Right cardiac atrium (tissue), 5 donors: ENCODE measurements around the gene C16orf96. TPM values are rescaled to one million over a fixed set of nuclear protein-coding genes. Genes with fewer than 3 reads are reported as not detected.

ENCODE experiments used
- ATAC-seq, 2 donors: fragments of 200-7000 bp; cut with Tn5 transposase; one replicate each; pipeline versions ENCODE4 v1.8.0 to v1.9.1; 2020; ENCODE audit warnings: moderate library complexity in 2 of 2, mild to moderate bottlenecking in 1 of 2
- DNase-seq, 3 donors: peaks; one replicate each; pipeline ENCODE4 v3.0.0-alpha.2; 2020
- H3K27ac ChIP-seq: one replicate; pipeline ENCODE4 v1.5.1; 2013; ENCODE audit warnings: mild to moderate bottlenecking, low read length, control low read depth, moderate library complexity
- H3K27me3 ChIP-seq: one replicate; pipeline ENCODE4 v1.6.1; 2013; ENCODE audit not compliant: control insufficient read depth, insufficient read depth
- H3K4me1 ChIP-seq: one replicate; pipeline ENCODE4 v1.6.1; 2013; ENCODE audit warnings: low read length; ENCODE audit not compliant: control insufficient read depth, insufficient read depth
- H3K4me3 ChIP-seq: one replicate; pipeline ENCODE4 v1.5.1; 2013; ENCODE audit warnings: low read length, control low read depth
- H3K9me3 ChIP-seq: one replicate; pipeline ENCODE4 v1.6.1; 2013; ENCODE audit warnings: low read length; ENCODE audit not compliant: control insufficient read depth
- WGBS: extraction: QIAGEN DNeasy Blood & Tissue Kit; methylation state at CpG from one replicate; pipeline ENCODE4 v1.1.7; 2013; 5-methylcytosine and 5-hydroxymethylcytosine counted together
- intact Hi-C, 4 donors: fragments of 100-400 bp; cut with DNase I; formaldehyde crosslinking; loops; one replicate each; pipeline versions ENCODE4 v1.11.0 to v1.14.0; 2022 to 2023
- polyA plus RNA-seq: library from polyadenylated mRNA; stranded (reverse); fragments of 200-250 nt; gene quantifications from one replicate; pipeline ENCODE4 v1.2.3, GENCODE V29; 2013
- total RNA-seq, 4 donors: library from RNA; stranded (reverse); fragmentation: NEBNext Ultra II Directional; extraction: Animal tissue kit (Norgen Biotek cat#: 25700); gene quantifications; one replicate each; pipeline ENCODE4 v1.2.1, GENCODE V29; 2021
- donor health status: healthy with polysubstance abuse.
- donor health status: DM: no; HTN: yes; CAD: no.
- donor health status: DM: no; HTN: no; CAD: no.
- donor health status: DM: no; HTN: yes; CAD: no; lungs with severe emphysema.
- donor health status: DM: yes; HTN: yes; CAD: no.

Gene C16orf96
- total and polyA plus RNA-seq, 5 donors: 0.02 to 0.09 (median 0.08) TPM; not detected in 1

DNA sequence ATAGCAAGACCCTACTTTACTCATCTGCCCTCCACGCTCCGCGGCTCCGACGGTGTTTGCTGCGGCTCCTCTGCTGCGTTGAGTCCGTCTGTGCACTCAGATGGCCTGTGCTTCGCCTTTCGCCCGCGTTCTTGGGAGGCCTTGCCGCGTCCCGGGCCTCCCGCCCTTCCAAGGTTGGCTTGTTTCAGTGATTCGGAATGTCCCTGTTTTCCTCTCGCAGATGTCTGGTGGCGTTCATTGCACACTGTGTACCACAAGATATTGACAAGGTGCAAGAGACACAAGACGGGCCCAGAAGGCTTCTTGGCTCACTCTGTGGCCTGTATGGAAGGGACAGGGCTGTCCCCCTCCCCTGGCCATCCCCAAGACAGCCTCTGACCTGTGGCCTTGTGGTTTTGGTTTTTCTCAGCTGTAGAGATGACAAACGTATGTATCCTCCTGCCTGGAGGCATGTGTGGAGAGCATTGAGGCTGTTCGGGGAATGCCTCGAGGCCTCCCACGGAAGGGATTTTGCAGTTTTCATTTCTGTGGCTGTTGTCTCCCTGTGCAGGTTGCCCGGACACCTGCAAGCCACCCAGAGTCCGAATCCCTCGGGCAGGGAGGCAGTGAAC is 83.9 kb downstream of the C16orf96 start:
- no peak for DNase-seq
- WGBS: 87% methylated on average over 27 of the region's 27 CpGs

DNA sequence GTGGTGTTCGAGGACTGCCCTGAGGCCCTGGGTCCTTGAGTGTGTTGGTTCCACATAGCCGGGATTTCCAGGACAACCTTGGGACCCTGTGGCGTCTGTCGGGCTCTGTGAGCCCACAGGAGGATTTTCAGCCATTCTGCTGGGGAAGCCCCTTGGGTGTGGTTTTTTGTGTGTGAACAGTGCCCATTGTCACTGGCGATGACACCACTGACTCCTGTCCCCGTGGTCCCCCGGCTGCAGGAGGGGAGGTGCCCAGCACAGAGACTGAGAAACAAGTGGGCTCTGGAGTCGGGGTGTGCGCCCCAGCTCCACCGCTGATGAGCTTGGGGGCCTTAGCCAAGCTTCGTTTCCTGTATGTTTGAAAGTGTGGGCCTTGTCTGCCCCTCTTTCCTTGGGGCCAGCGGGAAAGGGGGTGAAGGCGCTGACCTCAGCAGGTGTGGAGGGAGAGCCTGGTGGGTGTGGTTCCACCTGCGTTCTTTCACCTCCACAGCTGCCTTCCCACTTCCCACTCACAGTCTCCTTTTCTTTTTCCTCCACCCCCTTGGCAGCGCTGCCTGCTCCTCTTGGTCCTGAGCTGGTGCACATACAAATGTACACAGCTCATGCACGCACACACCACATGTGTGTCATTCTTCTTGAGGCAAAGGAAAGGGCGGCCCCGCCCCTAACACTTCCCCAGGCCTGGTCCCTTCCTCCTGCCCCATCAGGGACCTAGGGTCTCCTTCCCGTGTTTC is 84.6 kb downstream of the C16orf96 start:
- WGBS: 76% methylated on average over 19 of the region's 19 CpGs
- DNase-seq (peak in 1 of 3 donors; percentile 54), ATAC-seq (peak in 1 of 2 donors; percentile 9)
- no peaks in the 10 kb centered on the region for H3K9me3 ChIP-seq
- H3K27me3 ChIP-seq: no peaks in the 10 kb centered on the region
- no peak overlapping the region for H3K27ac ChIP-seq
- H3K4me1 ChIP-seq: no peaks in the 10 kb centered on the region
- intact Hi-C loops: no loop called here
- H3K4me3 ChIP-seq: no peak overlapping the region

More for the DNA sequence above, 83.9 kb downstream of the C16orf96 start:
- Histone ChIP-seq H3K27ac (no peak overlapping the region), H3K4me1 (no peaks in the 10 kb centered on the region), H3K9me3 (no peaks in the 10 kb centered on the region), H3K4me3 (no peak overlapping the region), H3K27me3 (no peaks in the 10 kb centered on the region)
- intact Hi-C loops: no loop called here
- peak in 1 of 2 donors; percentile 10 for ATAC-seq

DNA sequence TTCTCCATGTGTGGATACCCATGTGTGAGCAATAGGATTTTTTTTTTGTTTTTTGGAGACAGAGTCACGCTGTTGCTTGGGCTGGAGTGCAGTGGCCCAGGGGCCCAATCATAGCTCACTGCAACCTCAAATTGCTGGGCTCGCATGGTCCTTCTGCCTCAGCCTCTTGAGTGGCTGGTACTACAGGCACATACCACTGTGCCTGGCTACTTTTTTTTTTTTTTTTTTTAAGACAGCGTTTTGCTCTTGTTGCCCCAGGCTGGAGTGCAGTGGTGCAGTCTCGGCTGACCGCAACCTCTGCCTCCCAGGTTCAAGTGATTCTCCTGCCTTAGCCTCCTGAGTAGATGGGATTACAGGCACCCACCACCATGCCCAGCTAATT is 85.2 kb downstream of the C16orf96 start:
- ATAC-seq: no peak
- no peak overlapping the region for H3K4me3 ChIP-seq
- no peaks in the 10 kb centered on the region for H3K4me1 ChIP-seq
- no peaks in the 10 kb centered on the region for H3K27me3 ChIP-seq
- no peaks in the 10 kb centered on the region for H3K9me3 ChIP-seq
- 89% methylated on average over 5 of the region's 5 CpGs for WGBS
- DNase-seq: no peak
- intact Hi-C loops: no loop called here
- no peak overlapping the region for H3K27ac ChIP-seq

DNA sequence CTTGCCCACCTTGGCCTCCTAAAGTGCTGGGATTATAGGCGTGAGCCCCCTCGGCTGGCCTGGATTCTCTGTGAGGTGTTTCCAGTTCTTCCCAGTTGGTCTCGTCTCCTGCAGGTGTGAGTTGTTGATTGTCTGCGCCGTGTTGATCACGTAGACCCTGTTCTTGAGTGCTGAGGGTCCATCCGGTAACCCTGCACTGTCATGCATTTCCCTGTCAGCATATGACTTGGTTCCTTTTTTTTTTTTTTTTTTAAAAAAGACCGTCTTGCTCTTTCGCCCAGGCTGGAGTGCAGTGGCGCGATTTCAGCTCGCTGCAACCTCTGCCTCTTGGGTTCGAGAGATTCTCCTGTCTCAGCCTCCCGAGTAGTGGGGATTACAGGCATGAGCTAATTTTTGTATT is 85.8 kb downstream of the C16orf96 start:
- intact Hi-C loops: no loop called here
- no peaks in the 10 kb centered on the region for H3K9me3 ChIP-seq
- ATAC-seq: no peak

DNA sequence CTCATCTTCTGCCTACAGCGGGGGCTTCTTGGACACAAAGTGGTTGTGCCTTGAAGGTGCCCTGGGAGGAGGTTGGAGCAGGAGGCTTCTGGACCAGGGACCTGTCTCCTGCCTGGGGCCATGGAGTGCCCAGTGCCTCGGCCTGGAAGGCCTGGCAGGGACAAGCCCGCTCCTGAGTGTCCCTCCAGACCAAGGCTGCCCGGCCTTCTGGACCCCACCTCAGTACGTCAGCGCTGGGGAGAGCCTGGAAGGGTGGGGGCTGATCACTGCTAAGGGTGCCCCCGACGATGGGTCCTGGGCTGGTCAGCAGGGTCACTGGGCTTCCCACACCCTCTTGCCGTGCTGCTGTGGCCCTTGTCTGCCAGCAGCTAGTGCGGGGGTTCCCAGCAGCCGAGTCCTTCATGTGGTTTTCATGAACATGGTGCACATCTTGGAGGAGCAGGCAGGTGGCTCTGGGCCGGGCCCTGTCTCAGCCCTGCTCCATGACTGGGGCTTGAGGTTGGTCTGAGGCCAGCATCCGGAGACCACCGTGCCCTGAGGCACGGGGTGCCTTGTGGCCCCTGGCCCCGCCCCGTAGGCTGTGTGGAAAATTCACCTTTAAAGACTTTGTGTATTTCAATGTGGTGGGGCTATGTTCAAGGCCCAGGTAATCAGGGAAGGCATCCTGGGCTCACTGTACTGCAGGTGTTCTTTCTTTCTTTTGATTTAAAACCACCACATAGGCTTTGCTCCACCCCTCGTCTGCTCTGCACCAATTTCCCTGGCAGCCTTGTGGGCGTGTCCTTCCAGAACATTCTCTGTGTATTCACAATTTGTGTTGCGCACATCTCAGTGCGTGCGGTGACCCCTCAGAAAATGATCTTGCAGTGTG is 90.9 kb downstream of the C16orf96 start:
- Histone ChIP-seq H3K4me1 (no peaks in the 10 kb centered on the region), H3K4me3 (no peak overlapping the region), H3K27me3 (no peaks in the 10 kb centered on the region), H3K9me3 (no peaks in the 10 kb centered on the region), H3K27ac (no peak overlapping the region)
- peak in 2 of 3 donors; percentile 46 to 61 for DNase-seq
- intact Hi-C loops: no loop called here
- 95% methylated on average over 22 of the region's 22 CpGs for WGBS
- peak in 1 of 2 donors; percentile 9 for ATAC-seq

More for the DNA sequence above, 85.8 kb downstream of the C16orf96 start:
- DNase-seq: peak in 1 of 3 donors; percentile 43
- Histone ChIP-seq H3K4me1 (no peaks in the 10 kb centered on the region), H3K4me3 (no peak overlapping the region), H3K27me3 (no peaks in the 10 kb centered on the region), H3K27ac (no peak overlapping the region)
- 82% methylated on average over 14 of the region's 14 CpGs for WGBS

DNA sequence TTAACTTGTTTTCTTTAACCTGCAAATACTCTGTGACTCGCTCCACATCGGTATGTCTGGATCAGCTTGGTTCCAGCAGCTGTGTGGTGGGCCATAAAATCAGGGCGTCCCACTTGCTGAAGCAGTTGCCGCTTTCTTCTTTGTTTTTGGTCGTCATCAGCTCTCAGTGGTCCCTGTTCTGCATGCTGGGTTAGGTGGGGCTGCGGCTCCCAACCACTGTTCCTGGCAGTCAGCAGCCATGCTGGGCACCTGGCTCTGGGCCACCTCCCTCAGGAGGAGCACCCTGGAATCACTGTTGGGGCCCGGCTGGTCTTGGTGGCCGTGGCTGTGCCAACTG is 91.5 kb downstream of the C16orf96 start:
- Histone ChIP-seq H3K9me3 (no peaks in the 10 kb centered on the region), H3K27me3 (no peaks in the 10 kb centered on the region), H3K4me1 (no peaks in the 10 kb centered on the region), H3K27ac (no peak overlapping the region), H3K4me3 (no peak overlapping the region)
- intact Hi-C loops: no loop called here
- 98% methylated on average over 8 of the region's 8 CpGs for WGBS
- DNase-seq (peak in 1 of 3 donors; percentile 48), ATAC-seq (no peak)

DNA sequence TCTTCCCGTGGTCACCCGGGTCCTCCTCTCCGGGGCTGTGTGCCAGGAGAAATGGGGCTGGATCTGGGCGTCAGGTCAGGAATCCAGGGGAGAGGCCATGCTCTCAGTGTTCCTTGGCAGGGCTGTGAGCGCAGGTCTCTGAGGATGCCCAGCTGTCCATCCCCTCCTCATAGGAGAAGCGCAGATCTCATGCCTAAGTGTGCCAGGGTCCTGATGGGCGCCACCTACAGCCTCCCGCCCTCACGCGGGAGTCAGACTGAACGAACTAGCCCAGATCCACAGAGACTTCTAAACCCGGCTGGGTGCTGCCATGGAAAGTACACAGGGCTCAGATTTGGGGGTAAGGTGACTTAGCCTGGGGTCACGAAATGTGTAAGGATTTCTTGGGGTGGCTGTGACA is 92.8 kb downstream of the C16orf96 start:
- H3K4me1 ChIP-seq: no peaks in the 10 kb centered on the region
- no peaks in the 10 kb centered on the region for H3K9me3 ChIP-seq
- ATAC-seq: peak in 1 of 2 donors; percentile 17
- no peak overlapping the region for H3K4me3 ChIP-seq
- H3K27me3 ChIP-seq: no peaks in the 10 kb centered on the region
- 93% methylated on average over 13 of the region's 13 CpGs for WGBS
- intact Hi-C loops: no loop called here
- DNase-seq: peak in 2 of 3 donors; percentile 46 to 50
- no peak overlapping the region for H3K27ac ChIP-seq

DNA sequence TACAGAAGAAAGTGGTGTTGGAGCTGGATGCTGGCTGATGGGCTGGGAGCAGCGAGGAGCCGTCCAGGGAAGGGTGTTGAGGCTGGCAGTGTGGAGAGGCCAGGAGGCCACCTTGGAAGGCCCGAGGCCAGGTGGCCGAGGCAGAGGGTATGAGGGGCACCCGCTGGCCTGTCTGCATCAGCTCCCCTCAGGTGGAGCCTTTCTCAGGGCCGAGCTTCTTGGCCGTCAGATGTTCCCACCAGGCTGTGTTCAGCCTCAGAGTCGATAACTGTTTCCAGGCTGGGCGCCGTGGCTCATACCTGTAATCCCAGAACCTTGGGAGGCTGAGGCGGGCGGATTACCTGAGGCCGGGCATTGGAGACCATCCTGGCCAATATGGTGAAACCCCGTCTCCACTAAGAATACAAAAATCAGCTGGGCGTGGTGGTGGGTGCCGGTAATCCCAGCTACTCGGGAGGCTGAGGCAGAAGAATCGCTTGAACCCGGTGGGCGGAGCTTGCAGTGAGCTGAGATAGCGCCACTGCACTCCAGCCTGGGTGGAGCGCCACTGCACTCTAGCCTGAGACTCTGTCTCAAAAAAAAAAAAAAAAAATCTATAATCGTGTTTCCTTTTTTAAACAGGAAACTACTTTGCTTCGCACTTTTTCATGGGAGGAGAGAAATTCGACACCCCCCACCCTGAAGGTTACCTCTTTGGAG is 93.8 kb downstream of the C16orf96 start:
- no peaks in the 10 kb centered on the region for H3K4me1 ChIP-seq
- no peaks in the 10 kb centered on the region for H3K27me3 ChIP-seq
- H3K4me3 ChIP-seq: no peak overlapping the region
- 90% methylated on average over 25 of the region's 25 CpGs for WGBS
- H3K9me3 ChIP-seq: no peaks in the 10 kb centered on the region
- DNase-seq (peak in 2 of 3 donors; percentile 47 to 59), ATAC-seq (no peak)
- no peak overlapping the region for H3K27ac ChIP-seq
- intact Hi-C loops: no loop called here
